HEK293 (cell line): ENCODE data around the gene TRIM72.

Source experiments
- CTCF ChIA-PET: fragments of 350-600 bp; formaldehyde crosslinking; extraction: SDS; loops from one replicate; lab custom pipeline; 2021; ENCODE audit warnings: antibody characterized with exemption; lab: Yijun Ruan, JAX
- POLR2A ChIA-PET: fragments of 300-600 bp; formaldehyde crosslinking; extraction: SDS; loops from one replicate; lab custom pipeline; 2020; ENCODE audit warnings: antibody characterized with exemption, inconsistent platforms; lab: Yijun Ruan, JAX
- H3K27ac ChIP-seq: fragments of 200-500 bp; sonication (Bioruptor generic); 2 replicates; pipeline ENCODE4 v1.5.1; 2014; ENCODE audit warnings: low read depth, low read length, control low read depth, inconsistent platforms; ENCODE audit errors: extremely low read depth
- H3K36me3 ChIP-seq, 2 experiments: fragments of 200-500 bp in 1 of 2; sonication (Bioruptor generic) in 1 of 2; 1 replicate in 1 of 2; 2 replicates in 1 of 2; pipeline ENCODE4 v1.5.1; 2014 to 2017; ENCODE audit warnings: inconsistent platforms in 2 of 2, low read length in 2 of 2; ENCODE audit not compliant: control insufficient read depth in 2 of 2, insufficient read depth in 1 of 2
- H3K4me1 ChIP-seq: fragments of 200-500 bp; sonication (Bioruptor generic); 2 replicates; pipeline ENCODE4 v1.5.1; 2014; ENCODE audit warnings: mild to moderate bottlenecking, low read length, inconsistent platforms; ENCODE audit not compliant: control insufficient read depth, insufficient read depth
- H3K4me3 ChIP-seq: 2 replicates; pipeline ENCODE4 v1.5.1; 2011; ENCODE audit warnings: low read depth, mild to moderate bottlenecking, control low read depth, low read length, moderate library complexity
- H3K9me3 ChIP-seq: fragments of 200-500 bp; sonication (Bioruptor generic); 2 replicates; pipeline ENCODE4 v1.5.1; 2014; ENCODE audit warnings: low read depth, low read length, inconsistent platforms; ENCODE audit not compliant: control insufficient read depth, insufficient read depth
- KLF1 ChIP-seq: fragments of 450-650 bp; formaldehyde crosslinking; IDR thresholded peaks from 2 replicates; pipeline ENCODE4 v1.5.1; 2016; ENCODE audit warnings: missing biosample characterization, missing genetic modification characterization
- PRDM10 ChIP-seq: fragments of 450-650 bp; formaldehyde crosslinking; IDR thresholded peaks from 2 replicates; pipeline ENCODE4 v1.5.1; 2016; ENCODE audit warnings: missing biosample characterization, missing genetic modification characterization
- SETDB1 ChIP-seq: IDR thresholded peaks from one replicate; pipeline ENCODE4 v1.6.1; 2017; ENCODE audit warnings: mild to moderate bottlenecking, low read length, moderate library complexity, mixed read lengths; ENCODE audit not compliant: insufficient read length
- ZBTB26 ChIP-seq: fragments of 450-650 bp; formaldehyde crosslinking; optimal IDR thresholded peaks from 2 replicates; pipeline ENCODE3; 2016; ENCODE audit warnings: missing biosample characterization, mild to moderate bottlenecking, missing genetic modification characterization
- ZNF148 ChIP-seq: fragments of 450-650 bp; formaldehyde crosslinking; IDR thresholded peaks from 2 replicates; pipeline ENCODE4 v1.5.0; 2017; ENCODE audit warnings: missing biosample characterization, missing genetic modification characterization, borderline replicate concordance
- ZNF184 ChIP-seq: fragments of 450-650 bp; IDR thresholded peaks from 2 replicates; pipeline ENCODE4 v1.5.1; 2018; ENCODE audit warnings: missing biosample characterization, mild to moderate bottlenecking, missing genetic modification characterization
- ZNF521 ChIP-seq: fragments of 450-650 bp; formaldehyde crosslinking; IDR thresholded peaks from 2 replicates; pipeline ENCODE4 v1.5.1; 2017; ENCODE audit warnings: missing biosample characterization, mild to moderate bottlenecking, missing genetic modification characterization
- ZNF560 ChIP-seq: fragments of 450-650 bp; formaldehyde crosslinking; IDR thresholded peaks from 2 replicates; pipeline ENCODE4 v1.5.1; 2017; ENCODE audit warnings: missing biosample characterization, missing genetic modification characterization, borderline replicate concordance
- ZNF596 ChIP-seq: fragments of 450-650 bp; IDR thresholded peaks from 2 replicates; pipeline ENCODE4 v1.5.0; 2018; ENCODE audit warnings: missing biosample characterization, mild to moderate bottlenecking, missing genetic modification characterization, moderate library complexity
- ZNF623 ChIP-seq: fragments of 450-650 bp; formaldehyde crosslinking; IDR thresholded peaks from 2 replicates; pipeline ENCODE4 v1.5.1; 2016; ENCODE audit warnings: missing biosample characterization, missing genetic modification characterization
- ZNF776 ChIP-seq: fragments of 450-650 bp; formaldehyde crosslinking; IDR thresholded peaks from 2 replicates; pipeline ENCODE4 v1.5.0; 2017; ENCODE audit warnings: missing biosample characterization, missing genetic modification characterization, borderline replicate concordance
- ZNF792 ChIP-seq: fragments of 450-650 bp; formaldehyde crosslinking; IDR thresholded peaks from 2 replicates; pipeline ENCODE4 v1.5.1; 2016; ENCODE audit warnings: missing biosample characterization, missing genetic modification characterization
- TF ChIP-seq, protein P1 (sequence below): fragments of 450-650 bp; formaldehyde crosslinking; IDR thresholded peaks from 2 replicates; pipeline ENCODE4 v1.5.1; 2016; ENCODE audit warnings: missing biosample characterization, missing genetic modification characterization
- TF ChIP-seq, protein P2 (sequence below): fragments of 450-650 bp; formaldehyde crosslinking; IDR thresholded peaks from 2 replicates; pipeline ENCODE4 v1.5.1; 2017; ENCODE audit warnings: missing biosample characterization, missing genetic modification characterization

Gene TRIM72

GRCh38 chr16:31200821-31201568, 12.9 kb upstream of the TRIM72 start:
- ChIA-PET POLR2A (interaction anchor here (1.3 to 2.2 kb wide), 3 partner anchors 11 to 21 kb away, joined by 4 to 6 read pairs (median 6); partner anchors contain the start of gene FUS), CTCF (interaction anchor here (0.9 kb wide), 1 partner anchor 182 kb away, joined by 3 read pairs; no protein-coding TSS in a partner anchor)
- Histone ChIP-seq H3K27ac (no peak overlapping the region), H3K9me3 (no peaks in the 10 kb centered on the region), H3K4me1 (no peaks in the 10 kb centered on the region), H3K36me3 (peaks cover 5 to 32% of the 10 kb centered on the region in 2 experiments; a peak in 2 of 3 replicates), H3K4me3 (no peak overlapping the region)
- TF ChIP-seq SETDB1 (no peak), ZNF521 (tag by site-specific recombination) (no peak), ZNF184 (tag by site-specific recombination) (no peak), ZNF792 (tag by site-specific recombination) (no peak), KLF1 (tag by site-specific recombination) (0 out of 2 replicates have a peak, but pooled peaks have one; percentile 17), PRDM10 (peak; percentile 56), ZBTB26 (tag by site-specific recombination) (no peak), ZNF776 (tag by site-specific recombination) (no peak), ZNF560 (tag by site-specific recombination) (no peak), ZNF623 (tag by site-specific recombination) (no peak), ZNF148 (tag by site-specific recombination) (no peak), ZNF596 (tag by site-specific recombination) (no peak)
- TF ChIP-seq, protein P1, sequence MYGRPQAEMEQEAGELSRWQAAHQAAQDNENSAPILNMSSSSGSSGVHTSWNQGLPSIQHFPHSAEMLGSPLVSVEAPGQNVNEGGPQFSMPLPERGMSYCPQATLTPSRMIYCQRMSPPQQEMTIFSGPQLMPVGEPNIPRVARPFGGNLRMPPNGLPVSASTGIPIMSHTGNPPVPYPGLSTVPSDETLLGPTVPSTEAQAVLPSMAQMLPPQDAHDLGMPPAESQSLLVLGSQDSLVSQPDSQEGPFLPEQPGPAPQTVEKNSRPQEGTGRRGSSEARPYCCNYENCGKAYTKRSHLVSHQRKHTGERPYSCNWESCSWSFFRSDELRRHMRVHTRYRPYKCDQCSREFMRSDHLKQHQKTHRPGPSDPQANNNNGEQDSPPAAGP (tag by site-specific recombination): no peak
- TF ChIP-seq, protein P2, sequence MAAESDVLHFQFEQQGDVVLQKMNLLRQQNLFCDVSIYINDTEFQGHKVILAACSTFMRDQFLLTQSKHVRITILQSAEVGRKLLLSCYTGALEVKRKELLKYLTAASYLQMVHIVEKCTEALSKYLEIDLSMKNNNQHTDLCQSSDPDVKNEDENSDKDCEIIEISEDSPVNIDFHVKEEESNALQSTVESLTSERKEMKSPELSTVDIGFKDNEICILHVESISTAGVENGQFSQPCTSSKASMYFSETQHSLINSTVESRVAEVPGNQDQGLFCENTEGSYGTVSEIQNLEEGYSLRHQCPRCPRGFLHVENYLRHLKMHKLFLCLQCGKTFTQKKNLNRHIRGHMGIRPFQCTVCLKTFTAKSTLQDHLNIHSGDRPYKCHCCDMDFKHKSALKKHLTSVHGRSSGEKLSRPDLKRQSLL (tag by site-specific recombination): no peak
